22Rv1 (cell line): ENCODE data around the gene ELAVL4.

ENCODE experiments used
- CTCF ChIP-seq: fragments of 450-650 bp; IDR thresholded peaks from 2 replicates; pipeline ENCODE4 v1.5.1; 2017; ENCODE audit warnings: mild to moderate bottlenecking
- ZFX ChIP-seq: fragments of 450-650 bp; IDR thresholded peaks from 2 replicates; pipeline ENCODE4 v1.6.1; 2017; ENCODE audit warnings: antibody characterized with exemption, borderline replicate concordance

GRCh38 chr1:50132347-50132894, 23.7 kb downstream of the ELAVL4 start:
- TF ChIP-seq CTCF = no peak
- TF ChIP-seq ZFX = no peak
